Activated CD4-positive, CD25-positive, alpha-beta regulatory T cell treated with anti-CD3 and anti-CD28 coated beads, Interleukin-2, amount 50 U/mL, for 16 hours (primary cell): ENCODE results near the gene LRP1.

Experiments
- DNase-seq: peaks from one replicate; pipeline ENCODE4 v3.0.0-alpha.2; 2020; ENCODE audit warnings: low read depth, low spot score

The LRP1 gene

GRCh38 chr12:57127726-57128518 lies at the start of gene LRP1:
Gene LRP1 (plus strand): TSS chr12:57128483. CDS start chr12:57128965, 482 bp downstream.
- peak; percentile 45 for DNase-seq

DNA sequence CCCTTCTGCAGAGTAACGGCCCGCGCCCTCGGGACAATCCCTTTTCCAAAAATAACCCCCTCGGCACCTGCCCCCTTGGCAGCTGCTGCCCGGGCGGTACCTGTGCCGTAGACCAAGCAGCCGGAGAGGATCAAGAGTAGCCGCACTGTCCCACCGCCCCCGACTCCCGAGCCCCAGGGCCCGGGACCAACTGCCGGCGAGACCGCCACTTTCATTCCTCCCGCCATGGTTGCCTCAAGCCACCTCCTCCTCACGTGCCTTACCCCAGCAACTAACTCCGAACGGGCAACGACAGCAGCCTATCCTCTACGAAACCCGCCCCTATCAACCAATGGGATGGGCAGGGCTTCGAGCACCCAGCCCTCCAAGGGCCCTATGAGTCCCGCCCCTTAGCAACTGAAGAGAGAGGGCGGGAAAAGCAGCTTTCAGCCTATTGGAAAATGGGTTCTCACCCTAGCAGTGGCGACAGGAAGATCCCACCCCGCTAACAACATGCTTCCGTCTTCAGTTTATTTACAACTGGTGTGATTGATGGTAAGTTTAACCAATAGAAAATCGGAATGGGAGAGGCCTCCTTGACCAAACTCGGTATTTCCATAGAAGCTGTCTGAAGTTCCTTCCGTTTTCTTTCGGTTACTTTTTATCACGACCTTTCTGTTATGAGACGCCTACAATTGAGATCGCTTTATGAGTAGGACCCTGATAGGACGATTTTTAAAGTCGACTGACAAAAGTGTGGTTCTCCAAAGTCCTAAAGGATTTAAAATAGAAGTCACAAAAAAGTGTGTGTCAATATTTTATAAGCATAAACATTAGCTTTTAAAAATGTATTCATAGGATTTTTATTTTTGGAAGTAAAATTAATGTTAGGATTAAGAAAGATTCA lies 49.5 kb upstream of the LRP1 start, which contains the start of gene NEMP1:
Gene NEMP1 (minus strand): TSS at position 273 of the 886 bp plus-strand sequence. CDS start 46 bp downstream, at position 227.
- peak; percentile 95 for DNase-seq

DNA sequence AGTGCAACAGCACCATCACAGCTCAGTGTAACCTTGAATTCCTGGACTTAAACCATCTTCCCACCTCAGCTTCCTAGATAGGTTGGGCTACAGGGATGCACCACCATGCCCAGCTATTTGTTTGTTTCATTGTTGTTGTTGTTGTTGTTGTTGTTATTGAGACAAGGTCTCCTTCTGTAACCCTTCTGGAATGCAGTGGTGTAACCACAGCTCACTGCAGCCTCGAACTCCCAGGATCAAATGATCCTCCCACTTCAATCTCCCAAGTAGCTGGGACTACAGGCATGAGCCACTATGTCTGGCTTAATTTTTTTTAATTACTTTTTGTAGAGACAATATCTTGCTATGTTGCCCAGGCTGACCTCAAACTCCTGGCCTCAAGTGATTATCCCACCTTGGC lies 48.5 kb upstream of the LRP1 start:
- no peak for DNase-seq

DNA sequence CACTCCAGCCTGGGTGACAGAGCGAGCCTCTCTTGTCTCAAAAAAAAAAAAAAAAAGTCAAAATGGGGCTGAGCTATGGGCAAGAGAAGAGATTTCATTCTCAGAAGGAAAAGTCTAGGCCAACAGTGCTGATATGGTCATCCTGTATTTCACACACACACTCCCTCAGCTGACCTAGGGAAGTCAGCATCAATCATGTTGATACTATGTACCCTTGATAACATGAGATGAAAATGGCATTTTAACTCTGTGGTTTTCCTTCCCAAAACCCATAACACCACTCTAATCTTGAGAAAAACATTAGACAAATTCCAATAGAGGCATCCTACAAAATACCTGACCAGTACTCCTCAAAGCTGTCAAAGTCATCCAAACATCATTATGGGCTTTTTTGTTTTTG lies 47.4 kb upstream of the LRP1 start:
- DNase-seq = no peak

DNA sequence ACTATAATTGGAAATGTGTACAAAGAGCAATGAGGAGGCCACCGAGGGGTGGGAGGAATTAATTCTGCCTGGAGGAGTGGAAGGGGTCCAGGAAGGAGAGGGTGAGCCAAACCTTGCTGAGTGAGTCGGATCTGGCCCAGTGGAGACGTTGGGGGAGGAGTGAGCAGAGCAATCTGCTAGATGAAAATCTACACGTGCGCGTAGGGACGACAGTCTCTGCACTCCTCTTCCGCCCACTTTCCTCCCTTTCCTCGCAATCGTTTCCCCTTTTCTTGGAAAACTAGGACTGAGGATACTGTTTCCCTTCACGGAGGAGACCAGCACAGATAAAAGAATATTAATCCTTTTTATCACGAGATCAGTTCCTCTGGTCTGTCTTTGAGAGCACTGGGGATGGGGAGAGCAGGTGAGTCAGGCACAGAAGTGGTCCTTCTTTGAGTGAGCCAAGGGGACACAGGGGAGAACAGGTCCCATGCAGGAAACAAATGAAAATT lies 42.2 kb upstream of the LRP1 start:
- no peak for DNase-seq

DNA sequence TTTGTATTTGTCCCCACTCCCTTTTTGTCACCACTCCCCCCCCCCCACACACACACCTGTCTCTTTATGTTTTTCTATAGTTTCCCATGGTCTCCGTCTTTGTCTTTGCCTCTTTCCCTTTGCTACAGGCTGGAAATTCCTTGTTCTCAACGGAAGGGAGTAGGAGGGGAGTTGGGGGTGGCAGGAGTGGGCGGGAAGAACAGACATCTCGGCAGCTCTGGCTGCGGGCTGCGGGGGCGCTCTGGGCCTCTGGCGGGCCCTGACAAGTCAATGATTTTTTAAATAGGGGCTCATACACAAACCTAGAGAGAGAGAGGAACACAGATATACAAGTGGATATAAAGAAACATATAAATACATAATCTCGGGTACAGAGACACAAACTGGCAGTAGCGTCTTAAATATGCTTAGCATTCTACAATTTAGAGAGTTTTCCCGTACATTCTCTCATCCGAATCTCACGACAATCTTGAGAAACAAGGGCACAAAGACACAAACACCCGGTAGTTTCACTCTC lies 41.7 kb upstream of the LRP1 start:
- DNase-seq = no peak

DNA sequence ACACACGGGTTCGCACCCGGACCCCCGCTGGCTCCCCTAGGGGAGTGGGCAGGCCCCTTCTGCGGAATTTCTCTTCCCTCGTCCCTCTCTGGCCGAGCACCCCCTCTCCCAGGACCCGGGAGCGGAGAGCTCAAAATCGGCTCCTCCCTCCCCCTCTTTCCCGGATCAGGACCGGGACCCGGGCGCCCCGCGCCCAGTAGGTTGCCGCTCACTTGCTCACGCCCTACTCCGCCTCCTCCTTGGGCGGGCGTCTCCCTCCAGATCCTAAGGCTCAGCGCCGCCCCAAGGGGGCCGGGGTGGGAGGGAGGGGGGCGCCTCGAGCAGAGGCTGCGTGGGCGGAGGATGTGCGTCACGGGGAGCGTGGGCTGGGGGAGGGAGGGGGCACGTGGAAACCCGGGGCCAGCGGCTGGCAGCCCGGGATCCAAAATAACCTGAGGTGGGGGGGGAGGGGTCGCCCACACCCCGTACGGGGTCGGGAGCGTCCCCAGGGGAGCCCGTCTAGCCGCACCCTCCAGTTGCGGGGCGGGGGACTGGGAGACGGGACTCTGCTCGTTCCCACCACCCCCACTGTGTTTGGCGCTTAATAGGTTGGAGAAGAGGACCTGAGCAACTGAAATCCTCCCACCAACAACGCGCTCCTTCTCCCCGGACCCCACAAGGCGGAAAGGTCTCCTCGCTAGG lies 41.1 kb upstream of the LRP1 start:
- peak; percentile 81 for DNase-seq

GRCh38 chr12:57087691-57088353 lies 40.5 kb upstream of the LRP1 start:
- DNase-seq = peak; percentile 58

DNA sequence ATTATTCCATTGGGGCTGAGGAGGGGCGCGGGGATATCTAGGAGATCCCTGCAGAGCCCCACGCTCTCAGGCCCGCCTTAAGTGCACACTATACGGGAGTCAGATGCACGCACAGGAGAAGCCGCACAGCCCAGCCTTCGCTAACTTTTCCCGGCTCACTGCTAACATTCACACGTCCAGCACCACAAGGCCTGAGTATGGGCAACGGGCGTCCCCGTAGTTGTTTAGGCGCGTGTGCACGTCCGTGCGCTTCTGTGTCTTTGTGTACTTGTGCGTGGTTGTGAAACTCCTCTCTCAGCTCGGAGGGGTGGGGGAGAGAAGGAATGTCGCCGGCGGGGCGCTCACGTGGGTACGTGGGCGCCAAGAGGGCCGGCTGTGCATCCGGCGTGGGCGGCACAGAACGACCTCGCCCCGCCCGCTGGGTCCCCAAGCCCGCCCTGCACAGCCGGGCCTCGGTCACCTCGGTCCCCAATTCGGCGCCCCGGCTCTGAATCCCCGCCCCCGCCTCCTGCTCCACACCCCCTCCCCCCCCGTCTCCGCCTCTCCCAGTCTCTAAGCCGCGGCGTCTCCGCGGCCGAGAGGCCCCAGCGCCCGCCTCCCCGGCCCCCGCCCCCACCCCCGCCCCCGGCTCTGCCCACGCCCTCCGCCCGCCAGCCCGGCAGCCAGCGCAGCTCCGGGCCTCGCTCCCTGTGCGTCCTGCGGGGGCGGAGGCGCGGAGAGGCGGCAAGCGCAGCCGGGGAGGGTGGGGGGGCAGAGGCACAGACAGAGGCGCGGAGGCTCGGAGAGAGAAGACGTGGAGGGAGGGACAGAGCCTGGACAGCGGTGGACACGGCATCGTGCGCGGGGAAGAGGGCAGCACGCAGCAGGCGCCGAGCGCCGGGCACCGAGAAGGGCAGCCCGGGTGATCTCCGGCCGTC lies 39.7 kb upstream of the LRP1 start, which contains the start of gene NAB2:
Gene NAB2 (plus strand): TSS at position 761 of the 917 bp plus-strand sequence. CDS start 158 bp downstream, outside the sequence.
- peak; percentile 75 for DNase-seq

GRCh38 chr12:57089271-57090245 lies 38.7 kb upstream of the LRP1 start:
- DNase-seq = no peak

DNA sequence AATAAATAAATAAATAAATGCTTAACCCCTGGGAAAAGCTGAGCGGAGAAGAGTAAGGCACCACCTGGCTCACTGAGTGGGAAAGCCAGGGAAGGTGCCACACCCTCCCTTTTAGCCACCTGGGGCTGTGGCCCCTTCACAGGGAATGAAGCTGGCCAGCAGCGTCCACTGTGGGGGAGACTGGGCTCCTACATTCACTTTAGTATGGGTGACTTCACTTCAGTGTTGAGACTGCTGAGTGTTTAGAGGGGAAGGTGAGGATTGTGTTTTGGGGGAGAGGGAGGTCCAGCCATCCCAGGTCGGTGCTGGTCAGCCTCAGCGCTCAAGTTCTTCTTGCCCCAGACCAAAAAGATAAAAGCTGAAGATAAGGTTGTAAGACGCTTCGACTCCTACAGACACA lies 37.8 kb upstream of the LRP1 start:
- DNase-seq = no peak

DNA sequence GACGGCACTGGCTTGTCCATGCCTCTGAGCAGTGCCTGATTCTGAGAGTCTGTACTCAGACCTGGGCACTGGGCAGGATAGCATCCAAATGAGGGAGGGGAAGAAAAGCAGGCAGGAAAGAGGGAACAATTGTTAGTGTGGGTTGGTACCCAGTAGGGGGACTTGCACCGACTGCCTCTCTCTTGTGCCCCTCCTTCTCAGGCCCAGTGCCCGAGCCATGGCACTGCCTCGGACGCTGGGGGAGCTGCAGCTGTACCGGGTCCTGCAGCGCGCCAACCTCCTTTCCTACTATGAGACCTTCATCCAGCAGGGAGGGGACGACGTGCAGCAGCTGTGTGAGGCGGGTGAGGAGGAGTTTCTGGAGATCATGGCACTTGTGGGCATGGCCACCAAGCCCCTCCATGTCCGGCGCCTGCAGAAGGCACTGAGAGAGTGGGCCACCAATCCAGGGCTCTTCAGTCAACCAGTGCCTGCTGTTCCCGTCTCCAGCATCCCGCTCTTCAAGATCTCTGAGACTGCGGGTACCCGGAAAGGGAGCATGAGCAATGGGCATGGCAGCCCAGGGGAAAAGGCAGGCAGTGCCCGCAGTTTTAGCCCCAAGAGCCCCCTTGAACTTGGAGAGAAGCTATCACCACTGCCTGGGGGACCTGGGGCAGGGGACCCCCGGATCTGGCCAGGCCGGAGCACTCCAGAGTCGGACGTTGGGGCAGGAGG lies 37.2 kb upstream of the LRP1 start:
- no peak for DNase-seq

- DNase-seq = no peak
Measured at GRCh38 chr12:57091638-57092528, 36.4 kb upstream of the LRP1 start.

GRCh38 chr12:57092529-57092862 lies 35.8 kb upstream of the LRP1 start:
- DNase-seq = no peak

- DNase-seq = no peak
Measured at GRCh38 chr12:57092876-57093414, 35.3 kb upstream of the LRP1 start.

DNA sequence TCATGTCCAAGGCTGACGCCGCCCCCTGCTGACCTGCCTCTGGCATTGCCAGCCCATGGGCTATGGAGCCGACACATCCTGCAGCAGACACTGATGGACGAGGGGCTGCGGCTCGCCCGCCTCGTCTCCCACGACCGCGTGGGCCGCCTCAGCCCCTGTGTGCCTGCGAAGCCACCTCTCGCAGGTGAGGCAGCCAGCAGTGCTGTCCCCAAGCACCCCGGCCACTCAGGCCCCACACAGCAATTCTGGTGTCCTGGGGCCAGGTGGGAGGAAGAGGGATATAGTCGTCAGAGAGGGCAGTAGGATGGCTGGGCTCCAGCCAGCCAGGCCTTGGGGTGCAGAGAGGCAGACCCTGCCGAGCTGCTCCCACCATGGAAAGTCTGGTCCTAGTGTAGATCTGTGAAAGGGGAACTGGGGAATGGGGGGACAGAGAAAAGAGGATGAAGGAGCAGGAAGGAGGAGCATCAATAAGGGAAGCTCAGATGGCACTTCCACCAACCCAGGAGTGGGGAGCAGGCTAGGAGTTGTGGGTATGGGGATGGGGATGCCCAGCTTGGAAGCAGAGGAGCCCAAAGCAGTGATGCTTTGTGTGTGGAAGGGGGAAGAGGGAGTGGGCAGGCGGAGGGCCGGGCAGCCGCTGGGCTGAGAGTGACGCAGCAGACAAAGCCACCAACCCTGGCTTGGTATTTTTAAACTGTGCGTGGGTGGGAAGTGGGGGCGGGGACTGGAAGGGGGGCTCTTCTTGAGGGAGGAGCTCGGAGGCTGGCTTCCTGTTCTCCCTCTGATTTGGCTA lies 34.7 kb upstream of the LRP1 start:
- DNase-seq = no peak
